K562 (cell line): Measurements from ENCODE around the gene TULP1. TPM values are rescaled to one million over a fixed set of nuclear protein-coding genes. Genes with fewer than 3 reads are reported as not detected.

Experiments
- RB1 ChIP-seq: fragments of 450-650 bp; IDR thresholded peaks from 2 replicates; pipeline ENCODE4 v1.6.1; 2017; ENCODE audit warnings: low read depth, mild to moderate bottlenecking
- SIN3A ChIP-seq, 2 experiments: fragments of 150-350 bp in 1 of 2; IDR thresholded peaks; 2 replicates each; pipeline ENCODE4 v1.6.1; 2011 to 2016; ENCODE audit warnings: borderline replicate concordance in 2 of 2, low read depth in 2 of 2, low read length in 2 of 2, mild to moderate bottlenecking in 2 of 2, moderate library complexity in 2 of 2; ENCODE audit not compliant: control insufficient read depth in 1 of 2
- STAT6 ChIP-seq: sonication (generic); formaldehyde crosslinking; IDR thresholded peaks from 2 replicates; pipeline ENCODE4 v1.8.1; 2023; ENCODE audit warnings: mild to moderate bottlenecking, missing genetic modification reagents
- TAF1 ChIP-seq: IDR thresholded peaks from 2 replicates; pipeline ENCODE4 v1.6.1; 2011; ENCODE audit warnings: mild to moderate bottlenecking, low read length, moderate library complexity; ENCODE audit not compliant: insufficient read depth, control insufficient read depth, severe bottlenecking; ENCODE audit errors: extremely low read depth
- THAP12 ChIP-seq: fragments of 250-450 bp; sonication (Bioruptor Pico); IDR thresholded peaks from 2 replicates; pipeline ENCODE4 v1.9.0; 2021; ENCODE audit warnings: mild to moderate bottlenecking, inconsistent platforms
- ZBTB1 ChIP-seq: sonication (generic); formaldehyde crosslinking; IDR thresholded peaks from 2 replicates; pipeline ENCODE4 v1.8.1; 2023; ENCODE audit warnings: missing genetic modification reagents, low read depth, mild to moderate bottlenecking, borderline replicate concordance
- ZKSCAN3 ChIP-seq: fragments of 250-450 bp; sonication (Bioruptor Pico); IDR thresholded peaks from 2 replicates; pipeline ENCODE4 v1.4.0; 2020
- ZNF511 ChIP-seq: sonication (generic); formaldehyde crosslinking; IDR thresholded peaks from 2 replicates; pipeline ENCODE4 v1.8.0; 2022; ENCODE audit warnings: mild to moderate bottlenecking, missing genetic modification reagents
- polyA plus RNA-seq, 8 experiments: library from polyadenylated mRNA; depleted of rRNA in 4 of 8; stranded (reverse) in 5 of 8; unstranded in 3 of 8; fragments of >200 nt; fragmentation: Nextera tagmentation in 2 of 8; fragmentation: Illumina TruSeq in 1 of 8; extraction: Ambion mirVana in 2 of 8; extraction: Trizol in 1 of 8; gene quantifications; 2 replicates each; pipeline versions ENCODE4 v1.2.1 to v1.2.3, GENCODE V29; 2011 to 2014; ENCODE audit warnings: inconsistent platforms in 1 of 8, missing spikeins in 1 of 8
- total RNA-seq, 7 experiments: library from RNA; depleted of rRNA in 6 of 7; stranded (reverse); fragments of >200 nt in 6 of 7; fragmentation: Illumina TruSeq in 2 of 7; extraction: Trizol in 2 of 7; gene quantifications; 2 replicates each; pipeline versions ENCODE4 v1.2.1 to v1.2.3, GENCODE V29; 2011 to 2021; ENCODE audit warnings: low replicate concordance in 1 of 7
- TF ChIP-seq, protein P1 (sequence below), 2 experiments: IDR thresholded peaks; 2 replicates each; pipeline ENCODE4 v1.6.1; 2012; ENCODE audit warnings: improper control_type of control experiment in 2 of 2, low read depth in 2 of 2, low read length in 2 of 2, borderline replicate concordance in 1 of 2
- TF ChIP-seq, protein P2 (sequence below): fragments of 450-650 bp; IDR thresholded peaks from 2 replicates; pipeline ENCODE4 v1.6.1; 2018; ENCODE audit not compliant: partially characterized antibody

TULP1 gene
- total and polyA plus RNA-seq, 9 of the 15 experiments (the other 6 are each of a cell fraction or from before 2014, with no cell fraction given): 0.06 to 0.17 (median 0.09) TPM; not detected in 6

DNA sequence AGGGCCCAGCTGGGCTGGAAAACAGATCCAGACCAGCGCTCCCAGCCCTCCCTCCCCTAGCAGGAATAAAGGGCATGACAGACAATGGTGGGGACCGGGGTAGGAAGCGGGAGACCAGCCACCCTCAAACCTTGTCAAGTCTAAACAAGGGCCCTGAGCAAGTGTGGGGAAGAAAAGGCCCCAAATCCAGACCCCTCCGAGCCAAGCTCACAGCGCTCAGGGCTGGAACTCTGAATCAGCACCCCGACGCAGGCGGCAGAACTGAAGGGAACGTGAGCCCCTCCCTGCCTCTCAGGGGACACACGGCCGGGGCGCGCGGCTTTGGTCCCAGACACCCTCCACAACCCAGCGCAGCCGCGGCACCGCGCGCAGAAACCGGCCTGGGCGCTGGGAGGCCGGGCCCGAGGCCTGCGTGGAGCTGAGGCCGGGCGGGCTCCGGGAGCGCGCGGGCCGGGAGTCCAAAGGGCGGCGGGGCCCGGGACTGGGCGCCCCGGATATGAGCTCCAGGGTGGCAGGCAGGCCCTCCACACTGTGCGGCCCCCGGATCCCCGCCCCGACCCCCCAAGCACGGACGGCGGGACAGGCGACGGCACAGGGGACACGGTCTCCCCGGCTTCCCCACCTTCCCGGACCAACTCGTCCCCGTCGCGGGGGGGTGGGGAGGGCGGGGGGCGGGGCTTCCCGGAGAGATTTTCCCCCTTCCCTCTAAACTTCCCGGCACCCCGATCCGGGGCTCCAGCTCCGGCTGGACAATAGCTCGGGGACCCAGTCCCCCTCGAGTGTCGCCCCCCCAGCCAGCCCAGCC is 16.5 kb downstream of the TULP1 start (continued):
- TF ChIP-seq, protein P1, sequence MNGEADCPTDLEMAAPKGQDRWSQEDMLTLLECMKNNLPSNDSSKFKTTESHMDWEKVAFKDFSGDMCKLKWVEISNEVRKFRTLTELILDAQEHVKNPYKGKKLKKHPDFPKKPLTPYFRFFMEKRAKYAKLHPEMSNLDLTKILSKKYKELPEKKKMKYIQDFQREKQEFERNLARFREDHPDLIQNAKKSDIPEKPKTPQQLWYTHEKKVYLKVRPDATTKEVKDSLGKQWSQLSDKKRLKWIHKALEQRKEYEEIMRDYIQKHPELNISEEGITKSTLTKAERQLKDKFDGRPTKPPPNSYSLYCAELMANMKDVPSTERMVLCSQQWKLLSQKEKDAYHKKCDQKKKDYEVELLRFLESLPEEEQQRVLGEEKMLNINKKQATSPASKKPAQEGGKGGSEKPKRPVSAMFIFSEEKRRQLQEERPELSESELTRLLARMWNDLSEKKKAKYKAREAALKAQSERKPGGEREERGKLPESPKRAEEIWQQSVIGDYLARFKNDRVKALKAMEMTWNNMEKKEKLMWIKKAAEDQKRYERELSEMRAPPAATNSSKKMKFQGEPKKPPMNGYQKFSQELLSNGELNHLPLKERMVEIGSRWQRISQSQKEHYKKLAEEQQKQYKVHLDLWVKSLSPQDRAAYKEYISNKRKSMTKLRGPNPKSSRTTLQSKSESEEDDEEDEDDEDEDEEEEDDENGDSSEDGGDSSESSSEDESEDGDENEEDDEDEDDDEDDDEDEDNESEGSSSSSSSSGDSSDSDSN (IDR thresholded peaks at IDR 0.05; ENCODE audit: borderline replicate concordance in 1 of 2, low read depth in 2 of 2, low read length in 2 of 2): peak; percentile 81 to 93; a peak in 3 of 4 replicates
- TF ChIP-seq ZBTB1 (CRISPR knock-in tag) (no peak), TAF1 (peak; percentile 32), STAT6 (CRISPR knock-in tag) (0 out of 2 replicates have a peak, but pooled peaks have one; percentile 70), ZKSCAN3 (CRISPR knock-in tag) (no peak), SIN3A (IDR thresholded peaks at IDR 0.05; ENCODE audit: borderline replicate concordance in 2 of 2, control insufficient read depth in 1 of 2, low read depth in 2 of 2, low read length in 2 of 2) (peak in 1 of 2 experiments; percentile 21; a peak in 2 of 4 replicates), THAP12 (CRISPR knock-in tag) (peak; percentile 33; the same call in 1 of the 2 replicates), ZNF511 (peak; percentile 24; the same call in 1 of the 2 replicates), RB1 (peak; percentile 47; the same call in 1 of the 2 replicates)
- TF ChIP-seq, protein P2, sequence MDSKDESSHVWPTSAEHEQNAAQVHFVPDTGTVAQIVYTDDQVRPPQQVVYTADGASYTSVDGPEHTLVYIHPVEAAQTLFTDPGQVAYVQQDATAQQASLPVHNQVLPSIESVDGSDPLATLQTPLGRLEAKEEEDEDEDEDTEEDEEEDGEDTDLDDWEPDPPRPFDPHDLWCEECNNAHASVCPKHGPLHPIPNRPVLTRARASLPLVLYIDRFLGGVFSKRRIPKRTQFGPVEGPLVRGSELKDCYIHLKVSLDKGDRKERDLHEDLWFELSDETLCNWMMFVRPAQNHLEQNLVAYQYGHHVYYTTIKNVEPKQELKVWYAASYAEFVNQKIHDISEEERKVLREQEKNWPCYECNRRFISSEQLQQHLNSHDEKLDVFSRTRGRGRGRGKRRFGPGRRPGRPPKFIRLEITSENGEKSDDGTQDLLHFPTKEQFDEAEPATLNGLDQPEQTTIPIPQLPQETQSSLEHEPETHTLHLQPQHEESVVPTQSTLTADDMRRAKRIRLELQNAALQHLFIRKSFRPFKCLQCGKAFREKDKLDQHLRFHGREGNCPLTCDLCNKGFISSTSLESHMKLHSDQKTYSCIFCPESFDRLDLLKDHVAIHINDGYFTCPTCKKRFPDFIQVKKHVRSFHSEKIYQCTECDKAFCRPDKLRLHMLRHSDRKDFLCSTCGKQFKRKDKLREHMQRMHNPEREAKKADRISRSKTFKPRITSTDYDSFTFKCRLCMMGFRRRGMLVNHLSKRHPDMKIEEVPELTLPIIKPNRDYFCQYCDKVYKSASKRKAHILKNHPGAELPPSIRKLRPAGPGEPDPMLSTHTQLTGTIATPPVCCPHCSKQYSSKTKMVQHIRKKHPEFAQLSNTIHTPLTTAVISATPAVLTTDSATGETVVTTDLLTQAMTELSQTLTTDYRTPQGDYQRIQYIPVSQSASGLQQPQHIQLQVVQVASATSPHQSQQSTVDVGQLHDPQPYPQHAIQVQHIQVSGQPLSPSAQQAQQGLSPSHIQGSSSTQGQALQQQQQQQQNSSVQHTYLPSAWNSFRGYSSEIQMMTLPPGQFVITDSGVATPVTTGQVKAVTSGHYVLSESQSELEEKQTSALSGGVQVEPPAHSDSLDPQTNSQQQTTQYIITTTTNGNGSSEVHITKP: peak; percentile 73
